Hepatocyte (in vitro differentiated cells): ENCODE results near the gene TBX18. TPM values are rescaled to one million over a fixed set of nuclear protein-coding genes. Genes with fewer than 3 reads are reported as not detected.

Experiments
- DNase-seq: peaks from one replicate; pipeline ENCODE4 v3.0.0-alpha.2; 2016; ENCODE audit warnings: low spot score
- H2AFZ ChIP-seq: fragments of 200-600 bp; sonication (generic); 2 replicates; pipeline ENCODE4 v1.6.0; 2016; ENCODE audit warnings: antibody characterized with exemption, mild to moderate bottlenecking
- H3K27ac ChIP-seq: fragments of 200-600 bp; sonication (generic); 2 replicates; pipeline ENCODE4 v1.5.1; 2016; ENCODE audit warnings: mild to moderate bottlenecking
- H3K27me3 ChIP-seq: fragments of 200-600 bp; sonication (generic); 2 replicates; pipeline ENCODE4 v1.6.1; 2016
- H3K36me3 ChIP-seq: fragments of 200-600 bp; sonication (generic); replicated peaks from 2 replicates; pipeline ENCODE4 v1.5.1; 2016; ENCODE audit warnings: low read depth; ENCODE audit not compliant: insufficient read depth
- H3K4me1 ChIP-seq: fragments of 200-600 bp; sonication (generic); 2 replicates; pipeline ENCODE4 v1.5.1; 2016; ENCODE audit warnings: mild to moderate bottlenecking, moderate library complexity; ENCODE audit not compliant: insufficient read depth
- H3K4me2 ChIP-seq: fragments of 200-600 bp; sonication (generic); 2 replicates; pipeline ENCODE4 v1.6.0; 2016
- H3K4me3 ChIP-seq: fragments of 200-600 bp; sonication (generic); 2 replicates; pipeline ENCODE4 v1.5.1; 2016; ENCODE audit warnings: mild to moderate bottlenecking
- H3K79me2 ChIP-seq: fragments of 200-600 bp; sonication (generic); 2 replicates; pipeline ENCODE4 v1.6.0; 2017; ENCODE audit warnings: mild to moderate bottlenecking
- H3K9me2 ChIP-seq: fragments of 200-600 bp; sonication (generic); replicated peaks from 2 replicates; pipeline ENCODE4 v1.6.0; 2017; ENCODE audit warnings: mild to moderate bottlenecking; ENCODE audit not compliant: insufficient read depth
- H3K9me3 ChIP-seq: fragments of 200-600 bp; sonication (generic); 2 replicates; pipeline ENCODE4 v1.5.1; 2016; ENCODE audit warnings: low read depth, mild to moderate bottlenecking
- H4K20me1 ChIP-seq: fragments of 200-600 bp; sonication (generic); 2 replicates; pipeline ENCODE4 v1.6.0; 2016; ENCODE audit warnings: mild to moderate bottlenecking; ENCODE audit not compliant: insufficient read depth, poor library complexity, severe bottlenecking
- EZH2 ChIP-seq: fragments of 200-600 bp; sonication (generic); IDR thresholded peaks from 2 replicates; pipeline ENCODE4 v1.6.1; 2016; ENCODE audit warnings: antibody characterized with exemption, mild to moderate bottlenecking, borderline replicate concordance
- EZH2phosphoT487 ChIP-seq: fragments of 200-600 bp; sonication (generic); IDR thresholded peaks from one replicate; pipeline ENCODE4 v1.6.1; 2018; ENCODE audit warnings: antibody characterized with exemption, mild to moderate bottlenecking, low read depth, moderate library complexity; ENCODE audit not compliant: unreplicated experiment, severe bottlenecking
- WGBS: methylation state at CpG from one replicate; pipeline ENCODE4 v1.1.6; 2016; ENCODE audit warnings: low lambda C conversion rate; ENCODE audit errors: missing lambda C conversion rate; 5-methylcytosine and 5-hydroxymethylcytosine counted together
- polyA plus RNA-seq: library from polyadenylated mRNA; unstranded; fragments of >200 nt; fragmentation: Nextera tagmentation; extraction: Ambion mirVana; gene quantifications from 2 replicates; pipeline ENCODE4 v1.2.1, GENCODE V29; 2016
- total RNA-seq: library from RNA; depleted of rRNA; stranded (reverse); fragments of >200 nt; gene quantifications from 2 replicates; pipeline ENCODE4 v1.2.3, GENCODE V29; 2014
- TF ChIP-seq, protein P1 (sequence below): fragments of 200-600 bp; sonication (generic); IDR thresholded peaks from 2 replicates; pipeline ENCODE4 v1.5.1; 2016; ENCODE audit warnings: antibody characterized with exemption, mild to moderate bottlenecking; ENCODE audit not compliant: poor library complexity

Gene TBX18
- total and polyA plus RNA-seq, 2 experiments from 2014 or later, result 0.37 to 1.3 TPM

DNA sequence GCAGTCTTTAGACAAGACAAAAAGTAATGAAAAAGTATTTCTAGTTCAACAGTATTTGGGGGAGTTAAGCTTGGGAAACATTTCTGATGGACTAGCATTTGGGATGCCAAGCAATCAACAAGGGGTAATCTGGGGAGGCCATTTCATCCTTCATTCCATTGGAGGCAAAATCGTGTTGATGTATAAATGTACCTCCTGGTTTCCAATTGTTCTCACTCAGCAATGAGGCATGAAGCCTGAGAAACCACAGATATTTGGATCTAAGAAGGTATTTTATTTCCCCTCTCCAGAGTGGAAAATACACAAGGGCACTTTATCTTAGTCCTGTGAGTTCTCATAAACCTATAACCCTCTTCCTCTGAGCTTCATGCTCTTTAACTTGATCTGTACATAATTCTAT is 68.2 kb downstream of the TBX18 start:
- H3K27ac ChIP-seq, result no peak overlapping the region
- H3K9me3 ChIP-seq, result no peaks in the 10 kb centered on the region
- H3K27me3 ChIP-seq, result no peaks in the 10 kb centered on the region
- no peak overlapping the region for H3K4me3 ChIP-seq
- no peaks in the 10 kb centered on the region for H3K36me3 ChIP-seq
- no peaks in the 10 kb centered on the region for H3K79me2 ChIP-seq
- H3K4me2 ChIP-seq, result no peak overlapping the region
- H3K4me1 ChIP-seq, result no peaks in the 10 kb centered on the region
- H3K9me2 ChIP-seq, result no peaks in the 10 kb centered on the region
- TF ChIP-seq, protein P1, sequence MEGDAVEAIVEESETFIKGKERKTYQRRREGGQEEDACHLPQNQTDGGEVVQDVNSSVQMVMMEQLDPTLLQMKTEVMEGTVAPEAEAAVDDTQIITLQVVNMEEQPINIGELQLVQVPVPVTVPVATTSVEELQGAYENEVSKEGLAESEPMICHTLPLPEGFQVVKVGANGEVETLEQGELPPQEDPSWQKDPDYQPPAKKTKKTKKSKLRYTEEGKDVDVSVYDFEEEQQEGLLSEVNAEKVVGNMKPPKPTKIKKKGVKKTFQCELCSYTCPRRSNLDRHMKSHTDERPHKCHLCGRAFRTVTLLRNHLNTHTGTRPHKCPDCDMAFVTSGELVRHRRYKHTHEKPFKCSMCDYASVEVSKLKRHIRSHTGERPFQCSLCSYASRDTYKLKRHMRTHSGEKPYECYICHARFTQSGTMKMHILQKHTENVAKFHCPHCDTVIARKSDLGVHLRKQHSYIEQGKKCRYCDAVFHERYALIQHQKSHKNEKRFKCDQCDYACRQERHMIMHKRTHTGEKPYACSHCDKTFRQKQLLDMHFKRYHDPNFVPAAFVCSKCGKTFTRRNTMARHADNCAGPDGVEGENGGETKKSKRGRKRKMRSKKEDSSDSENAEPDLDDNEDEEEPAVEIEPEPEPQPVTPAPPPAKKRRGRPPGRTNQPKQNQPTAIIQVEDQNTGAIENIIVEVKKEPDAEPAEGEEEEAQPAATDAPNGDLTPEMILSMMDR, result no peak
- TF ChIP-seq EZH2phosphoT487, result no peak
- no peak for TF ChIP-seq EZH2
- 58% methylated on average over 1 of the region's 1 CpG for WGBS
- no peak for DNase-seq
- no peaks in the 10 kb centered on the region for H4K20me1 ChIP-seq
- no peak overlapping the region for H2AFZ ChIP-seq

DNA sequence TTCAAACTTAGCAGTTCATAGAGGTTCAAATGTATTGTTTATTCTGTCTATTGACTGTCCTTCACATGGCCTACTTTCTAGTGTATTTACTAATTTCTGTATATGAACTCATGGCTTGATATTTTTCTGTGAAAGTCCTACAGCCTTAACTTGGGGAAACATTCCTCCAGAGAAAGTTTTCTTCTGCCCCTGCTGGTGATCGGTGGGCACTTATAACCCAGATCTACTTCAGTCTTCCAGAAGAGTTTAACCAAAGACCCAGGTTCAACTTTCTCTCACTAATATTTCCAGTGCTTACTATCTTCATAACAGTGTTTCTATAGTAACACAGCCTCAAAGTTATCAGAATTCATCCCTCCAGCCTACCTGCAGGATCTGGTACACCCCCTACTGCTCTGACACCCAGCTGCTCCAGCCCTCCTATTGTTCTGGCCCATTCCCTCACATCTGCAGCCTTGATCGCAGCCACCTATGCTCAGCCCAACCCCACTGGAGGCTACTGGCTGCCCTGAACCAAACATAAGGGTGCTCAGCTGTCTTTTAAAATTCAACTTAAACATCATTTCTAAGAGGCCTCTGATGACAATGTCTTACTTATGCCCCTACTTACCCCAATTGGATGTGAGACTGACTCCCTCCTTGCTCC is 72.3 kb downstream of the TBX18 start:
- no peak for TF ChIP-seq EZH2
- no peak for TF ChIP-seq EZH2phosphoT487
- TF ChIP-seq, protein P1, result no peak
- no peak overlapping the region for H3K4me3 ChIP-seq
- H3K79me2 ChIP-seq, result no peaks in the 10 kb centered on the region
- H3K9me2 ChIP-seq, result no peaks in the 10 kb centered on the region
- H3K4me2 ChIP-seq, result no peak overlapping the region
- H4K20me1 ChIP-seq, result no peaks in the 10 kb centered on the region
- WGBS, result 85% methylated on average over 2 of the region's 2 CpGs
- no peak overlapping the region for H2AFZ ChIP-seq
- H3K4me1 ChIP-seq, result no peaks in the 10 kb centered on the region
- no peaks in the 10 kb centered on the region for H3K9me3 ChIP-seq
- H3K27me3 ChIP-seq, result no peaks in the 10 kb centered on the region
- no peak overlapping the region for H3K27ac ChIP-seq
- H3K36me3 ChIP-seq, result no peaks in the 10 kb centered on the region
- no peak for DNase-seq

DNA sequence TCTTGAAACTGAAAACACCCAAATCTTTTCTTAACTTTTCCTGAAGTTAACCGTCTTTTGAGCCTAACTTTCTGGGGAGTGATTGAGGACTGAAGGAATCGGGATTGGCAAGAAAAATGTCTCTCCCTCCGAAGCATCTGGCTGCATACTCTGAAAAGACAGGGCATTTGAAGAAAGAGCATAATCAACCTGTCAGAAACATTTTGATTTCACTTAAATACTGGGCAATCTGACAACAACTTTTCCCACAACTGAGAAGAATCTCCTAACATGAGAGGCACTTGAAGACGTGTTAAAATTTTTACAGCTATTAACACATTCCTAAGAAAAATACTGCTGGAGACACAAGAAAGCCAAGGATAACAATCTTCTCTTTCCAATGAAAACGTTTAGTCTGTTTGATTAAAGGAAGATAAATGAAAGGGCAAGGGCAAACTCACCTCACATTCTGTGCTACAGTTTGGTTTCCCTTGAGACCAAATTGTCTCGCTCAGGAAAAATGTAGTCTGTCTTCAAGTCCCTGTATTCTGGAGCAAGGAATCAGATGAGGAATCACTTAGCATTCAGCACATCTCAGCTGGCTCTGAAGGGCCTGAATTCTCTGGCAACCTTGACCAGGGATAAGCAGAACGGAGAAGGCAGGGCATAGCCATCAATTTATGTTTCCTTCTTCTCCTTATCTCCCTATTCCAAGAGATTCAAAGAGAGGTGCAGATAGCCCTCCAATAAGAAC is 76.1 kb downstream of the TBX18 start:
- Histone ChIP-seq H3K9me2 (no peaks in the 10 kb centered on the region), H2AFZ (no peak overlapping the region), H3K4me1 (no peaks in the 10 kb centered on the region), H3K9me3 (no peaks in the 10 kb centered on the region), H3K4me3 (no peak overlapping the region), H3K79me2 (no peaks in the 10 kb centered on the region), H3K27me3 (no peaks in the 10 kb centered on the region), H3K36me3 (no peaks in the 10 kb centered on the region), H4K20me1 (no peaks in the 10 kb centered on the region), H3K4me2 (no peak overlapping the region), H3K27ac (no peak overlapping the region)
- WGBS, result 66% methylated on average over 7 of the region's 7 CpGs
- TF ChIP-seq EZH2phosphoT487 (no peak), EZH2 (no peak)
- TF ChIP-seq, protein P1, result no peak
- DNase-seq, result no peak
